OCI-LY3 (cell line): ENCODE data around the gene GID8.

ENCODE experiments used
- H2AFZ ChIP-seq: fragments of 200-600, 300-600 bp; shearing (Covaris generic); 2 replicates; pipeline ENCODE4 v1.6.0; 2014; ENCODE audit warnings: antibody characterized with exemption, low read depth, low read length
- H3K27ac ChIP-seq: fragments of 200-600, 300-600 bp; sonication (generic); 2 replicates; pipeline ENCODE4 v1.5.1; 2014; ENCODE audit warnings: mild to moderate bottlenecking, low read length, moderate library complexity, mixed read lengths
- H3K27me3 ChIP-seq: fragments of 200-600, 300-600 bp; sonication (generic); 2 replicates; pipeline ENCODE4 v1.6.1; 2014; ENCODE audit warnings: low read depth, low read length, mixed read lengths
- H3K36me3 ChIP-seq: fragments of 200-600, 300-600 bp; sonication (generic); replicated peaks from 2 replicates; pipeline ENCODE3; 2014; ENCODE audit warnings: low read depth, low read length, mixed read lengths
- H3K4me1 ChIP-seq: fragments of 300-600, 200-600 bp; sonication (generic); 2 replicates; pipeline ENCODE4 v1.6.1; 2014; ENCODE audit warnings: low read length, mixed read lengths
- H3K4me2 ChIP-seq: fragments of 200-600, 300-600 bp; sonication (generic); 2 replicates; pipeline ENCODE4 v1.6.1; 2014; ENCODE audit warnings: low read length, mixed read lengths
- H3K4me3 ChIP-seq: fragments of 300-600, 200-600 bp; sonication (generic); 2 replicates; pipeline ENCODE4 v1.5.1; 2014; ENCODE audit warnings: antibody characterized with exemption, mild to moderate bottlenecking, low read length, moderate library complexity
- H3K79me2 ChIP-seq: fragments of 300-600, 200-600 bp; shearing (Covaris generic); 2 replicates; pipeline ENCODE4 v1.6.1; 2014; ENCODE audit warnings: mild to moderate bottlenecking, low read length, mixed read lengths
- H3K9ac ChIP-seq: fragments of 300-600, 200-600 bp; shearing (Covaris generic); 2 replicates; pipeline ENCODE4 v1.6.0; 2014; ENCODE audit warnings: mild to moderate bottlenecking, low read length, moderate library complexity
- H3K9me3 ChIP-seq: fragments of 200-600, 300-600 bp; shearing (Covaris generic); 2 replicates; pipeline ENCODE4 v1.6.1; 2014; ENCODE audit warnings: low read length, mixed read lengths; ENCODE audit not compliant: insufficient read depth
- H4K20me1 ChIP-seq: fragments of 200-600, 300-600 bp; sonication (generic); 2 replicates; pipeline ENCODE4 v1.6.1; 2016; ENCODE audit warnings: low read length, mixed read lengths; ENCODE audit not compliant: insufficient read depth
- EZH2phosphoT487 ChIP-seq: fragments of 200-600 bp; shearing (Covaris generic); IDR thresholded peaks from 2 replicates; pipeline ENCODE4 v1.6.1; 2018; ENCODE audit warnings: antibody characterized with exemption, mixed run types, low read depth
- TF ChIP-seq, protein P1 (sequence below): fragments of 200-600, 300-600 bp; sonication (generic); IDR thresholded peaks from 2 replicates; pipeline ENCODE4 v1.5.1; 2014; ENCODE audit warnings: antibody characterized with exemption, low read length, low read depth

GID8 gene

GRCh38 chr20:62993856-62994494 is 56.0 kb downstream of the GID8 start:
- no peak overlapping the region for H3K4me3 ChIP-seq
- no peak overlapping the region for H3K9ac ChIP-seq
- no peak overlapping the region for H3K4me2 ChIP-seq
- H3K36me3 ChIP-seq = no peaks in the 10 kb centered on the region
- no peaks in the 10 kb centered on the region for H4K20me1 ChIP-seq
- no peak overlapping the region for H2AFZ ChIP-seq
- TF ChIP-seq, protein P1, sequence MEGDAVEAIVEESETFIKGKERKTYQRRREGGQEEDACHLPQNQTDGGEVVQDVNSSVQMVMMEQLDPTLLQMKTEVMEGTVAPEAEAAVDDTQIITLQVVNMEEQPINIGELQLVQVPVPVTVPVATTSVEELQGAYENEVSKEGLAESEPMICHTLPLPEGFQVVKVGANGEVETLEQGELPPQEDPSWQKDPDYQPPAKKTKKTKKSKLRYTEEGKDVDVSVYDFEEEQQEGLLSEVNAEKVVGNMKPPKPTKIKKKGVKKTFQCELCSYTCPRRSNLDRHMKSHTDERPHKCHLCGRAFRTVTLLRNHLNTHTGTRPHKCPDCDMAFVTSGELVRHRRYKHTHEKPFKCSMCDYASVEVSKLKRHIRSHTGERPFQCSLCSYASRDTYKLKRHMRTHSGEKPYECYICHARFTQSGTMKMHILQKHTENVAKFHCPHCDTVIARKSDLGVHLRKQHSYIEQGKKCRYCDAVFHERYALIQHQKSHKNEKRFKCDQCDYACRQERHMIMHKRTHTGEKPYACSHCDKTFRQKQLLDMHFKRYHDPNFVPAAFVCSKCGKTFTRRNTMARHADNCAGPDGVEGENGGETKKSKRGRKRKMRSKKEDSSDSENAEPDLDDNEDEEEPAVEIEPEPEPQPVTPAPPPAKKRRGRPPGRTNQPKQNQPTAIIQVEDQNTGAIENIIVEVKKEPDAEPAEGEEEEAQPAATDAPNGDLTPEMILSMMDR = no peak
- no peak for TF ChIP-seq EZH2phosphoT487
- H3K79me2 ChIP-seq = no peaks in the 10 kb centered on the region
- no peaks in the 10 kb centered on the region for H3K9me3 ChIP-seq
- no peaks in the 10 kb centered on the region for H3K4me1 ChIP-seq
- H3K27ac ChIP-seq = no peak overlapping the region
- H3K27me3 ChIP-seq = peaks cover 4% of the 10 kb centered on the region

- H3K4me2 ChIP-seq = no peak overlapping the region
- TF ChIP-seq EZH2phosphoT487 = no peak
- TF ChIP-seq, protein P1 = no peak
- H3K27ac ChIP-seq = no peak overlapping the region
- no peaks in the 10 kb centered on the region for H3K36me3 ChIP-seq
- no peaks in the 10 kb centered on the region for H3K79me2 ChIP-seq
- no peaks in the 10 kb centered on the region for H3K9me3 ChIP-seq
- H4K20me1 ChIP-seq = no peaks in the 10 kb centered on the region
- H2AFZ ChIP-seq = no peak overlapping the region
- no peaks in the 10 kb centered on the region for H3K4me1 ChIP-seq
- H3K9ac ChIP-seq = no peak overlapping the region
- H3K27me3 ChIP-seq = peaks cover 13% of the 10 kb centered on the region
- H3K4me3 ChIP-seq = no peak overlapping the region
Observed at GRCh38 chr20:62994869-62995281, 56.9 kb downstream of the GID8 start.

DNA sequence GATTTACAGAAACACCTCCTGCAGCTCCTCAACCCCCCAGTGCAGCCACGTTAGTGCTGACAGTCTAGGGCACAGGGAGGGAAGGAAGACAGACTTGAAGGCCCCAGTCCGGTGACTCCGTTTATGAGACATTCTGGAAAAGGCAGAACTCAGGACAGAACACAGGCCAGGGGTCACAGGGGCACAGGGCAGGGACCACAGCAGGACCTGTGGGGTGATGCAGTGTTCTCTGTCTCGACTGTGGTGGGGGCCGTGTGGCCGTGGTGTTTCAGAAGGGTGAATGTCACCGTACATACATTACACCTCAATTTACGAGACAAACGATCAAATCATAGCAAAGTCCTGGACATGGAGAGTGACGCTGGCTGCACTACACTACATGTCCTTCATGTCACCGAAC is 57.5 kb downstream of the GID8 start:
- H3K27me3 ChIP-seq = peaks cover 13% of the 10 kb centered on the region
- H3K79me2 ChIP-seq = no peaks in the 10 kb centered on the region
- no peak overlapping the region for H3K4me2 ChIP-seq
- H3K9ac ChIP-seq = no peak overlapping the region
- H3K27ac ChIP-seq = no peak overlapping the region
- no peaks in the 10 kb centered on the region for H4K20me1 ChIP-seq
- no peaks in the 10 kb centered on the region for H3K36me3 ChIP-seq
- no peaks in the 10 kb centered on the region for H3K9me3 ChIP-seq
- H3K4me1 ChIP-seq = no peaks in the 10 kb centered on the region
- TF ChIP-seq EZH2phosphoT487 = no peak
- TF ChIP-seq, protein P1 = no peak
- H3K4me3 ChIP-seq = no peak overlapping the region
- H2AFZ ChIP-seq = no peak overlapping the region

GRCh38 chr20:62995898-62996595 is 58.1 kb downstream of the GID8 start:
- Histone ChIP-seq H3K9me3 (no peaks in the 10 kb centered on the region), H4K20me1 (no peaks in the 10 kb centered on the region), H3K27ac (no peak overlapping the region), H3K79me2 (no peaks in the 10 kb centered on the region), H3K9ac (no peak overlapping the region), H2AFZ (no peak overlapping the region), H3K4me1 (no peaks in the 10 kb centered on the region), H3K27me3 (peaks cover 19% of the 10 kb centered on the region), H3K4me3 (no peak overlapping the region), H3K36me3 (no peaks in the 10 kb centered on the region), H3K4me2 (no peak overlapping the region)
- no peak for TF ChIP-seq EZH2phosphoT487
- TF ChIP-seq, protein P1 = no peak
